Inflammatory macrophage (primary cell): Measurements from ENCODE around the gene FAM78B.
A peak's percentile ranks its signal among the peaks of the same experiment; 100 is the strongest.

Experiments used
- DNase-seq, 2 donors: peaks; one replicate each; pipeline ENCODE4 v3.0.0-alpha.2; 2020 to 2022

FAM78B gene

DNA sequence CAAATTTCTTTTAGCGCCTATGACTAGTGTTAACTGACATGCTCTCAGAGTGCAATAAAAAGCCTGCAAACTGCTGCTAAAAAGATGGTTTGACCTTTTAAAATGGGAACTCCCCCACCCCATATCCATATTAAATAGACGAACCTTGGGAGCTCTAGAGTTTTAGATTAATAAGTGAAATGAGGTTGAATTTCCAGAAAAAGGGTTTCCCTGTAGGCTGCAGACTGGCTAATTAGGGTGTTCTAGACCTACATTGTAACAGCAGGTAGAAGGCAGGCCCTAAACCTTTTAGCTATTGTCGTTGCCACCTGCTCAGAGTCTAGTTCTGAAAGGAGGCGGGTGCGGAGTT is 2.2 kb downstream of the FAM78B start:
- no peak for DNase-seq

DNA sequence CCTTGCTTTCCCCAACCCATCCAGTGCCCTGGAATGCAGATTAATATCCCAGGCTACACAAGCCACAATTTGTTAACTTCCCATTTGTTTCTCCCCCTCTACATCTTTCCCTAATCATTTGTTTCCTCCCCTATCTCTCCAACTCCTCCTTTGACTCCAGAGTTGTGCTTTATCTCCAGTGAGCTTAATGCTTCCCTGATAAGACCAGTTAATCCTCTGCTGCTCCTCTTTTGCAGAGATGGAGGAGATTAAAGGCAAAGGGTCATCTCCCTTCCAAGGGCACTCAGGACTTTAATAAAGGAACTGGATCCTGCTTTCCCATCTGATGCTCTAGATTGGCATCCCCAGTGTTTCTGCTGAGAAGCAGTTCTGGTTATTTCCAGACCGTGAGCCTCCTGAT is 7.1 kb downstream of the FAM78B start:
- no peak for DNase-seq

DNA sequence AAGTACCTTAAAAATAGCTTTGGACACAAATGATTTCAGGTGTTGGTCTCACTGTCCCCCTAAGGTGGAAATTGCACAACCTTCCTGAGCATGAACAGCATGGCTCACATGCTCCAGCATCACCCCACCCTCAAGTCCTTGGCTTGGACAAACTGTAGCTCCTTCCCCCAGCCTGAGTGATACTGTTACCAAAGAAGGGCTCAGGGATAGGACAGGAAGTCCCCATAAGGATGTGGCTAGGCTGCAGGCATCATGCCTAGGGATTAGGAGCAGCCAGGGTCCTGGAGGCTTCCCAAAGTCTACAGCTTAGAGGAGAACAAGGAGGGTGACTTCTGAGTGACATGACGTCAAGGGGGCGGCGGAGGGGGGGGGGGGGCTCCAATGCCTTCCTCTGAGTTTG is 10.1 kb downstream of the FAM78B start:
- no peak for DNase-seq

DNA sequence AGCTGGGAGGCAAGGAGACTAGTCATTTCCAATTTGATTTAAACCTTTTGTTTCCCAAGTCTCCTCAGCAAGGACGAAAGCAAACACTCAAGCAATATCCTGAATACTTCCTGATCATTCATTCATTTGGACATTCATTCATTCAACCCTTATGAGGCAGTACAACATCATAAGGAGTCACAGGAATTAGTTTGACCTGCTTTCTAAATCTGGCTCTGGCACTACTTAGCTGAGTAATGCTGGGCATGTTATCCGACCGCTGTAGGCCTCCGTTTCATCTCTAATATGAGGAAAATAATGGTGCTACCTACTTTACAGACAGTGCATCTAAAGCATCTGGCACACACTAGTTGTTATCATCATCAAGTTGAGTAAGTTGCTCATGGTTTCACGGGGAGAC is 11.7 kb downstream of the FAM78B start:
- no peak for DNase-seq

DNA sequence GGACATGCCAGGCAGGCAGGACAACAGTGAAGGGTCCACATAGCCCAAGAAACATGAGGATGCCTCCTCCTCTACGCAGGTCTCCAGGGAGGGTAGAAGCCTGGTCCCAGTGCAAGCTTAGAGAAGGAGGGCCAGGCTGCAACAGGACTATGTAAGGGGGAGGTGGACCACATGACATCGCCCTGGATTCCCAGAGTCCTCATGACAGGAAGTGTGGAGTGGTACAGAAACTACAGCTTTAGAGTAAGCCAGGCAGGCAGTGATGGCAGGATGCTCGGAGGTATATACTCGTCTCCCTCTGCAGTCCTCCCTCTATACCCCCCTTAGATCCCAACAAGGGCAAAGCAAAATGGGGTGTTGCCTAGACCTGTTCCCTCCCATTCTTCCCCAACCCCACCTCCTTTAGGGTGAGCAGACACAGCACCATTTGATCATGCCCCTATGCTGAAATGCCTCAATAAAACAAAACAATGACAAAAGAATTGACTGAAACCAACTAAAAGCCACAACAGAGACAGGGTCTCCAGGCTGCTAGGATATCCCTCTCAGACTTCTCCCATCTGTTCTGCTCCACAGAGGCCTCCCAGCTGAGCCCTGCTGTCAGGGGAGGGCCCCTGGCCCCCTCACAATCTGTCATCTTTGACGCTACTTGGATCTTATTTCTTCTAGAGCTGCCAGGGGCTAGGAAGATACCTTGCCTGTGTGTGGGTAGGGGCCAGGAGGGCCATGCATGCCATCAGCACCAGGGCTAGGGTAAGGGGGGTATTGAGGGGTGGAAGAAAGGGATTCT is 13.1 kb downstream of the FAM78B start:
- no peak for DNase-seq

DNA sequence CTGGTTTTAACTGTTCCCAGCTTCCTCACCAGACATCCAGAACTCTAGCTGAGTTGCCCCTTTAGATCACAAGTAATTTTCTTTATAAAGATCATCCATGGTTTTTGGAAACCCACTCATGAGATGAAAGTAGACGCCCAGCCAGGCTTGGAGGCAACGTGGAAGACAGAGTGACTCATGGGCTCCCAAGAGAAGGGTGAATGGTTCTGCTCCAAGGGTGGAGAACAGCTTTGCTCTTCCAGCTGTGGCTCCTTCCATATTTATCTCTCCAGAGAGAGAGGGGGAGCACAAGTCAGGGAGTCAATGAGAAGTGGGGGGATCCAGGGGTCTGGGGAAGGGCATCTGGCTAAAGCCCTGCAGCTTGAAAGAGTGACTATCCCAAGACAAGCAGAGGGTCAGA is 13.8 kb downstream of the FAM78B start:
- DNase-seq = no peak

DNA sequence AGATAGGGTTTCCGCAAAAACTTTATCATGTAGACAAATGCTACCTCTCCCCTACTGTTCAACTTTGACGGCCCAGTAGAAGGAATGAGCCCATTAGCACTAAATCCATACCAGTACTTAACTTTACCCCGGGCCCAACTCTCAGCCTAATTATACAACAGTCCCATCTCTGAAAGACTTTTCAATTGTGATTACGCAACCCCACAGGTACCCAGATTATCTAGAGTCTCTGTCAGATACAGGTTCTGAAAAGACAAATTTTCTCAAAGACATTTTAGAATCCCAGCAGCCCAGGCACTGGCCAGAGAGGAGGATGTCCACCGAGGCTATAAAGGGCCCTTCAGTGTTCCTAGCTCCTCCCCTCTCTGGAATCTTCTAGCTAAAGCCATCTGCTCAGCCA is 15.0 kb downstream of the FAM78B start:
- DNase-seq = no peak

DNA sequence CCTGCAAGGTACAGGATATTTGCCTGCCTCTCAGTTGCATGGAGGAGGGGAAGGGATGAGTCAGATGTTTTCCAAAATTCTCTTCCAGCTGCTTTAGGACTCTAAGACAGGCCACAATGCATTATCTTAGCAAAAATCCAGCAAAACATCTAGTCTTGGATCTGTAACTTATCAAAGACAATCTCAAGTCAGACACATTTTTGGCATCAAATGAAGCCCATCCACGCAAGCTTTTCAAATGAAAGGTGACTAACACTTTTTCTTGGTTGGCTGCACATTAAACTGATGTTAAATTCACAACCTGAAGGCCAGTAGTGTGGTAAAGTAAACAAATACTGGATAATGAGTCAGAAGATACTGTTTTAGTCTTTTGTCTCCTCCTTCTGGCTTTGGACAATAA is 21.3 kb downstream of the FAM78B start:
- DNase-seq = no peak

DNA sequence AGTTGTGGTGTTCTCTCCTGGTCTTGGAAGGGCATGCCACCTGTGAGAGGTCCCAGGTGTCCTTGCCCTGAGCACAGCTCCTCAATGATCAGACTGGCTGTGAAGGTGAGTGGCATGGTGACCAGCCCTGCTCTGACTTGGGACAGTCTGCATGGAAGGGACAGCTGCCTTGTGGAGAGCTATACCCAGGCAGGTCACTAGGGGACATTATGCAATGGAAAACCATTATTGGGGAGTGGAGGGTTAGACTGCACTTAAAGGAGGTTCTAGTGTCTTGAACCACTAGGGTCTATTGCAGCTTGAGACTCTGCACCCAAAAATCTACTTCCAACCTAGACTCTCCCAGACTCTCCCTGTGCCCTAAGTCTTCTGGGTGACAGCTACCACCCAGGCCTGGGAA is 24.8 kb downstream of the FAM78B start:
- DNase-seq = no peak

DNA sequence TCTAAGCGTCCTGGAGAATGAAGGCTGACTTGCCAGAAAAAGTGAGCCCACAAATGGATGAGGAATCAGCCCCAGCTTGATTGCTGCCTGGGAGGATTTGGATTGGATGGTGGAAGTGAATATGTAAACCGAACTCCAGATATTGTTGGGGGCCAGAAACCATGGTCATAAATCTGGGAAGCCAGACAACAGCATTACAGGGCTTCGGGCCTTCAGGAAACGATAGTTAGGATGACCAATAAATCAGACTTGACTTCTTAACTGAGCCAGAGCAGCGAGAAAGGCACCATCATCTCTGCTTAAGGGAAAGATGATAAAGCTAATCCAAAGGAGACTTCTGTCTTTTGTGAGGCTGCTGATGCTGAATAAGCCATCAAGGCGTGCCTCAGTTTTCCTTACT is 26.6 kb downstream of the FAM78B start:
- no peak for DNase-seq

DNA sequence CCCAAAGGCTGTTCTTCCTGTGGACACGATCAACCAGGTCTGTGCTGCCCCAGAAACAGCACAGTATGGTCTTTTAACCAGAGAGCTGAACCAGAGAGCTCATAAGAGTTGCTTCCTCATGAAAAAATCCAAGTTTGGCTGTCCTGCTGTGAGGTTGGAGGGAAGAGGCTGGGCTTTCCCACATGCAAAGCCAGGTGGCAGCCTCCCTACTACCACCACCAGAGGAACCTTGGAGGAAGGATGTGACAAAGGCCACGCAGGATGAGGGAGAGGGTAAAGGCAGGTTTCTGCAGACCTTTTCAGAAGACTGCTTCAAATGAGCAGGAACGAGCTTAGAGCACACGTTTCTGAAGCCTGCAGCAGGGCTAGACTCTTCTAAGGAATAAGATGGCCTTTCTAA is 27.1 kb downstream of the FAM78B start:
- no peak for DNase-seq

DNA sequence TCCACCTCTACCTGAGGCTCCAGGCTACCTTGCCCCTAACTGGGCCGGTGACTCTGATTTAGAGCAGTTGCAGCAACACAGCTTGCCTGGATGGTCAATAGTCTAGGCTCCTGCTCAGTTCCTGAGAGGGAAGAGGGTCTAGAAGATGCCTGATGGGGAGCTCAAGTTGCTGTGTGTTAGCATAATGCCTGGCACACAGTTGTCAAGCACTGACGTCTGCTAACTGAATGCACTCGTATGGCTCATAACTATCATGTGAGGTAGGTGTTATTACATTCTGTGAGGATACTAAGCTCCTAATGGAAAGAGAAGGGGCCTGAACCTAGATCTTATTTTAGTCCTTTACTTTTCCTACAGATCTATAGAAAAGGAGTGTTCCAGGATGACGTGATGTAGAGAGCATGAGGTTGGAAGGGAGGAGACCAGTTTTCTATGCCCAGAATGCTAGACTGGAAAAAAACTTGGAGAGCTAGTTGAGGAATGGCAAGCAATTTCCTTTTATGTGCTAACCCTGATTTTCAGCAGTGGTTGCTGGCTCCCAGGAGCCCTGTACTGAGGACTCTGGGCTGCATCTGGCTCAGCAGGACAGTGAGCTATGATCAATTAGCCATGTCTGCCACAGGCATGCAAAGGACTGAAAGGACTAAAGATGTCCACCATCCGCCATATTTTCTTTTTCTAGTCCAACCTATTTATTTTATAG is 30.0 kb downstream of the FAM78B start:
- DNase-seq = no peak

DNA sequence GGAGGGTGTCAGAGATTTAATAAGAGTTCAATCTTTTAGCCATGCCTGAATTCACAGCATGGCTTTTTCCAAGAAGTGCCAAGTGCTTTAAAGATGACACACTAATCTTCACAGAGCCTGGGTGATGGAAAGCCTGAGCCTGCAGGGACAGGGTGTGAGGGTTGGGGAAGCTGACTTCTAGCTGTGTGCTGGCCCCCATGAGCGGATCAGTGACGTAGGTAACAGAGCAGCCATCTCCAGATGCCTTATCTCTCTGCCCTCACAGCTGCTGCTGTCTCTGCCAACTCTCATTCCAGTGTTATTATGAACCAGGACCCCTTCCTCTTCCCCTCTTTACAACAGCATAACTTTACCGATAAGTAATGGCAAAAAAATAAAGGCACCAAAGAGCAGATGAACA is 30.6 kb downstream of the FAM78B start:
- no peak for DNase-seq

DNA sequence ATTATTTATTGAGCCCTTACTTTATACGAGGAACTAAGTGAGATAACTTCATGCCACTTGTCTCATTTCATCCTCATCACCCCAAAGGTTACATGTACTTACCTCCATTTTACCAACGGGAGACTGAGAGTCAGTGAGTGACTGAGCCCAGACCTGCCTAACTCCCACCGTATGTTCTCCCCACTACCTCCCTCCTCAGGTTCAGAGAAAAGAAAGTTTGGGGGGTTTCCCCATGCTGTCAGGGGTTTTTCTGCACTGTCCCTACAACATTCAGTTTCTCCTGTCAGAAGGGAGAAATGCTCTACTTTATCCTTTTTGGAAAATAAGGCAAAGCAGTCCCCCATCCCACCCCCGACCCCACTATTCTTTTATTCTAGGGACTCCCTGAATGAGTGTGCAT is 32.9 kb downstream of the FAM78B start:
- DNase-seq = no peak

DNA sequence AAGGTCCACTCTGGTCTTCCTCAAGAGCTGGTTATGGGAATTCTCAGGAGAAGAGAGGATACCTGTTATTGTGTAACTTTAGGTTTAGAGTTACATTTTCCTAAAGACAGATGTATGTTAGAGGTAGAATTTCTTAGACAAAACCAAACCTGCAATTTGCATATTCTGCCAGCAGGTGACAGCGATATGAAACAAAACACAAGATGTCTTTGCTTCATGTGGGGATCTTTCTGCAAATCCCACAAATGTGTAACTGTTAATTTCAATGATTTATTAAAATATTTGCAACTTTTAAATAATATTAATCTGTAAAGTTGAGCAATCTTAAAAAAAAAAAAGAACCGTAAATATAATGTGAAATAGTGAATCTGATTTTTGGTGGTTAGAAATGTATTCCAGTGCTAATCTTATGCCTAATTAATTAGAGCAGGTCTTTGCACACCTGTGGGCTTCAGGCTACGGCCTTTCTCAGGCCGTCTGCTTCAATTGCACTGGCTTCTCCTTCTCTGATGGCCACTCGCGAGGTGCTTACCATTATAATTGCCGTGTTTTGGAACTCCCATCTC is 33.4 kb downstream of the FAM78B start:
- peak; percentile 2 to 5 for DNase-seq

DNA sequence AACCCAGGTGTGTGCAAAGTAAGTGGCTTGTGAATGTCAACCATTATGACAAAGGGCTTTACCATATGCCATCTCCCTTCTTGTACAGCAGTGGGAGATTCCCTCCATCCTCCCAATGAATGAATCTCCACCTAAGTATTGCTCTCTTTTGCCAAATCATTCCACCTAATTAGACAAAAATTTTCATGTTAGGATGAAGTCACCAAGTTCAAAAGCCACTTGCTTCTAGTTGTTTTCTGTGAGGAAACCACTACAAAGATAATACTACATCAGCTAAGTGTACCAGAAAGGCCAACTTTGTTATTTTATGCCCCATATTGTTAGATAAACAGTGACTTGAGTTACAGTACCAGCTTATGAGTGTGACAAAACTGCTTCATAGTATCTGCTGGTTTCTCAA is 34.3 kb downstream of the FAM78B start:
- no peak for DNase-seq

DNA sequence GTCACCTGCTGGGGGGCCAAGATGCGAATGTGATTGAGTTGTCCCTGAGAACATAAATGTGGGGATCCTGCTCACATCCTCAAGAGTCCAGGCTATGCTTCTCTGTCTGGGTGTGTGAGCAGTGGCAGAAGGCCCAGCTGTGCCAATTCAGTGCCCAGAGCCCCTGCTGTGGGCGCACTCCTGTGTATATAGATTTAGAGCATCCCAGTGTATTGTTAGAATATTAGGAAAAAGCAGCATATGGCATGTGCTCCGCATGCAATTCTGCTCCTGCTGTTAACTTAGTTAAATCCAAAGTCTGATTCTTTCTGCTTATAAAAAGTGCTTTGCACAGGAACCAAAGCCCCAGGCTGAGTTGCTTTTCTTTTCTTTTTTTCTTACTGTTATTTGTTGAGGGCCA is 37.8 kb downstream of the FAM78B start:
- DNase-seq = no peak

DNA sequence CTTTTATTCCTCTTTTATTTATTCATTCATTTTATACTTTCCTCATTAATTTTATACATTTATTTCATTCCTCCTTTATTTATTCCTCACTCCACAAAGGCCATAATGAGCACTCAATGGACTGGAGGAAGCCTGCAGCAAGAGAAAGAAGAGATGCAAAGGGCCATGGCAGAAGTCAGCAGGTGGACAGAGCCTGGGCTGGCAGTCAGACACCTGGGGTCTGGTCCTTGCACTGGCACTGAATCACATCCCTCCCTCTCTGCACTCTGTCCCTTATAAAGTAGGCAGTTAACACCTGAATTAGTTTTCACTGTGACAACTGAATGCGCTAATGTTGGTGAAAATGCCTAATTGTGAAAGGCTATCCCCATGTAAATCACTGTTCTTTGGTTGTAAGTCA is 38.6 kb downstream of the FAM78B start:
- no peak for DNase-seq

DNA sequence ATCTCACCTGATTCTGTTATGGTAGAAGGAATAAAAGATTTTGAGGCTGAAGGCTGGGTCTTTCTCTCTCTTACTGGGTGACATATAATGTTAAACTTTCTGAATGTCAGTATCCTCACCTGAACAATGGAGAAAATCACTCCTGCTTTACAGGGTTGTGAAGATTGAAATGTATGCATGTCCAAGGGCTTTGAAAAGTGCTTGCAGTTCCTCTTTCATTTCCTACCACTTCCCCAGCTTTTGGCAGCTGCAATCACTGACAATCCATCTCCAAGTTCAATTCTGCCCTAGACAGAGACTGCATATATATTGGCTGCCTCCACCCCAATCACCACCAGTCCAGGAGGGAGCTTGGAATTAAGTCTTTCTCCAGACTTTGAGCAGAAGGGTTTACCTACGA is 39.8 kb downstream of the FAM78B start:
- DNase-seq = no peak

DNA sequence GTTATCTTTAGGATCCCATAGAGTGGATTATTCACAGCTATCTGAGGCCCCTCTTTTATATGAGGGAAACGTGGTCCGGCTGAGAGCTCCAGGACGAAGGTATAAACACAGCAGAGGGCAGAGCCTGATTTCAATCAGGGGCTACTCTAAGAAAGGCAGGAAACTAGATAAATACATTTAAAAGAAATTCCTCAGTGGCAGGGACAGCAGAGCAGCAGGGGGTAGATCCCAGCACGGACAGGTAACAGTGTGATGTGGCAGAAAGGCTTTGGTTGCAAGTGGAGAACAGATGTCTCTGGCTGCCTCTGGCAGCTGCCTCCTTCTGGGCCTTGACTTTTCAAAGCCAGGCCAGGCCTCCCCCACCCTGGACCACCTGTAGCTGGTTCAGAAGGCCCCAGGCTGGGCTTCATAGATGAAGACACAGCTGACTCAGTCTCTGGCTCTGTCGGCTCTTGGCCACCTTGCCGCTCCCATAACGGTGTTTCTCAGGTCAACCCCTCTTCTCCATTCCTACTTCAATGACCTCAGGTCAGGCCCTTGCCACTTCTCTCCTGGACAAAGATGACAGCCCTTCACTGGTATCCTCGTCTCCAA is 43.8 kb downstream of the FAM78B start:
- no peak for DNase-seq

DNA sequence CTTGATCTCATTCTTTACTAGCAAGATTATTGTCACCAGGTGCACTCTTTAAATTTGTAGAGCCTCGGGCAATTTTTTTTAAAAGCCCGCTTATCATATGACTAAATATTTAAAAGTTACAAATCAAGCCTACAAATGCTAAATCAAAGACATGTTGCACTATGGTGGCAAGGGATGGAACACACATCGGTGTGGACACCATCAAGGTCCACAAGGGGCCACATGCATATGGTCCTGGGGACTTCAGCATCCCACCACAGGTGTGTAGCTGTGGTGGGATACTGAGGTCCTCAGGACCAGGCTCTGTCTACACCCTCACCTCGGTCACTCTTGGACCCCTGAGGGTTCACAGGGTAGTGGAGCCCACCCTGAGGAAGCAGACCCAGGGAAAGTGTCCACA is 45.8 kb downstream of the FAM78B start:
- no peak for DNase-seq

DNA sequence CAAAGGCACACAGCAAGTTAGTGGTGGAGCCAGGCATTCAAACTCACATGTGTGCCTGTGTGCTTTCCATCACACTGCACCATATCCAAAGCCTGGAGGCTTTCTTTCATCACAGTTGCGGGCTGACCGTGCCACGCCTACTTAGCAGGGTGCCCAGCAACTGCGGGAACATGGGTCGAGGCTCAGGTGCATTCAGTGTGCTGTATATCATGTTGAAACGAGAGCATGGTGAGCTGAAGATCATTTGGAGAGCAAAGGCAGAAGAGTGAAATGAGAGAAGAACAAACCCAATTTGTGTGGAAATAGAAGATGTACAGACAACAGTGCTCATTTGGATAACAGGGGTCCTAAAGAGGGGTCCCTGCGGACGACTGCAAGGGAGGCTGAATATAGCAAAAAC is 46.5 kb downstream of the FAM78B start:
- no peak for DNase-seq

DNA sequence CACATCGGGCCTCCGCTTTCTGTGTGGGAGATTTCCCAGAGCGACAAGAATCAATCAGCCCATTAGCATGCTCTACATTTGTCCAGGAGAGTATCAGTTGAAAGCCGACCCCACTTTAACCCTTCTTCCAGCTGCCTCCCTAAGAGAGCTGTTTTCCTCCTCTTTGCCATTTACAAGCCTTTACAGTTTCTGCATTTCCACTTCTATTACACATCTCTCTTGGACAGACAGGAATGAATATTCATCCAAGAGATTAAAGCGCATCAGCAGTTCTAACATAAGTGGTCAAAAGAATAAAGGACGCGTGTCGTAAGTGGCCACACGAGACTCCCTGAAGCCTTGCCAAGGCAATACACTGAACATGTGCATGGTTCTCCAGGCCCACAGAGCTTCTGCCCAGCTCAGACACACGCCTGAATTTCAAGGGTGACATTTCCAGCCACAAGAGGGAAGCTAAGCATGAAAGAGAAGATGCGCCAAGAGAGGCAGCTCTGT is 47.3 kb downstream of the FAM78B start:
- no peak for DNase-seq

DNA sequence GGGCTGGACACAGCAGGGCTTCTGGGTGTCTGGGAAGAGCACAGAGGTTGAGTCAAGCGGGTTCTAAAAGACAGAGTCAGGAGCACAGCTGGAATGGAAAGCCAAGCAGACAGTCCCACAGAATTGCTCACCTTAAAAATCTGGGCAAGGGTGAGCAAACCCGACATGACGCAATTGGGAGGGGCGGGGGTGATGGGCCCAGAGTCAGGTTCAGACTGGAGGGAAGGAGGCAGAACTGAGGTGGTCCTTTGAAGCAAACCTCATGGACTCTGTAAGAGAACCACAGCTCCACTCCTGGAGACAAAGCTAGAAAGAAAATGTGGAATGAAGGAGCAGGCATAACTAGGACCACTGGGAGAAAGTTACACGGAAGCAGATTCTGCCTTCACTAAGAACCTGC is 49.0 kb downstream of the FAM78B start:
- DNase-seq = no peak
